Uterus (tissue), 4 donors: ENCODE data around the gene GPATCH3. TPM values are rescaled to one million over a fixed set of nuclear protein-coding genes. Genes with fewer than 3 reads are reported as not detected.
"Not testable (repeated sequence)": the region's sequence is repeated elsewhere in the genome, so short reads cannot be mapped to it uniquely, and the experiment has no call there.

Source experiments
- DNase-seq, 2 donors: peaks; one replicate each; pipeline ENCODE4 v3.0.0-alpha.2; 2019 to 2020
- H3K27ac ChIP-seq, 2 donors: fragments of 200-600 bp; sonication (generic); 1 replicate in 1 of 2; 2 replicates in 1 of 2; pipeline ENCODE4 v1.5.1; 2016 to 2018
- H3K27me3 ChIP-seq, 2 donors: fragments of 200-600 bp; sonication (generic); one replicate each; pipeline ENCODE4 v1.5.1; 2018 to 2019; ENCODE audit warnings: control low read depth in 1 of 2
- H3K36me3 ChIP-seq, 2 donors: fragments of 200-600 bp; sonication (generic); one replicate each; pipeline ENCODE4 v1.5.1; 2019; ENCODE audit warnings: control low read depth in 1 of 2
- H3K4me1 ChIP-seq, 2 donors: fragments of 200-600 bp; sonication (generic); one replicate each; pipeline ENCODE4 v1.5.1; 2018 to 2019; ENCODE audit warnings: control low read depth in 1 of 2
- H3K4me3 ChIP-seq, 2 donors: fragments of 200-600 bp; sonication (generic); 1 replicate in 1 of 2; 2 replicates in 1 of 2; pipeline ENCODE4 v1.5.1; 2018 to 2019; ENCODE audit warnings: mild to moderate bottlenecking in 1 of 2
- H3K9me3 ChIP-seq, 2 donors: fragments of 200-600 bp; sonication (generic); one replicate each; pipeline ENCODE4 v1.5.1; 2019; ENCODE audit warnings: control low read depth in 1 of 2
- POLR2A ChIP-seq, 2 donors: fragments of 450-650 bp; IDR thresholded peaks; one replicate each; pipeline ENCODE4 v1.6.1; 2016; ENCODE audit warnings: antibody characterized with exemption in 2 of 2, mild to moderate bottlenecking in 1 of 2, moderate library complexity in 1 of 2
- intact Hi-C: fragments of 100-400 bp; cut with DNase I; formaldehyde crosslinking; loops from one replicate; pipeline ENCODE4 v1.15.1; 2023; ENCODE audit warnings: low total_unique reads
- total RNA-seq, 4 donors: library from RNA; depleted of rRNA in 3 of 4; stranded (reverse); fragments of >200 nt in 3 of 4; gene quantifications; one replicate each; pipeline versions ENCODE4 v1.1.0 to v1.2.4, GENCODE V29; 2014 to 2023
- TF ChIP-seq, protein P1 (sequence below), 4 experiments: fragments of 200-600 bp in 2 of 4; fragments of 450-650 bp in 2 of 4; sonication (generic) in 2 of 4; IDR thresholded peaks; one replicate each; pipeline ENCODE4 v1.5.1; 2016 to 2019; ENCODE audit warnings: antibody characterized with exemption in 4 of 4, mild to moderate bottlenecking in 2 of 4, moderate library complexity in 1 of 4
- donor health status: DM: yes; HTN: yes; CAD: no.

GPATCH3 gene, protein sequence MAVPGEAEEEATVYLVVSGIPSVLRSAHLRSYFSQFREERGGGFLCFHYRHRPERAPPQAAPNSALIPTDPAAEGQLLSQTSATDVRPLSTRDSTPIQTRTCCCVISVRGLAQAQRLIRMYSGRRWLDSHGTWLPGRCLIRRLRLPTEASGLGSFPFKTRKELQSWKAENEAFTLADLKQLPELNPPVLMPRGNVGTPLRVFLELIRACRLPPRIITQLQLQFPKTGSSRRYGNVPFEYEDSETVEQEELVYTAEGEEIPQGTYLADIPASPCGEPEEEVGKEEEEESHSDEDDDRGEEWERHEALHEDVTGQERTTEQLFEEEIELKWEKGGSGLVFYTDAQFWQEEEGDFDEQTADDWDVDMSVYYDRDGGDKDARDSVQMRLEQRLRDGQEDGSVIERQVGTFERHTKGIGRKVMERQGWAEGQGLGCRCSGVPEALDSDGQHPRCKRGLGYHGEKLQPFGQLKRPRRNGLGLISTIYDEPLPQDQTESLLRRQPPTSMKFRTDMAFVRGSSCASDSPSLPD
- 10 to 100 TPM in 2 of 4 donors, 1 to 10 TPM in 2; 1.3 to 15.9 (median 7.0) TPM for total RNA-seq

DNA sequence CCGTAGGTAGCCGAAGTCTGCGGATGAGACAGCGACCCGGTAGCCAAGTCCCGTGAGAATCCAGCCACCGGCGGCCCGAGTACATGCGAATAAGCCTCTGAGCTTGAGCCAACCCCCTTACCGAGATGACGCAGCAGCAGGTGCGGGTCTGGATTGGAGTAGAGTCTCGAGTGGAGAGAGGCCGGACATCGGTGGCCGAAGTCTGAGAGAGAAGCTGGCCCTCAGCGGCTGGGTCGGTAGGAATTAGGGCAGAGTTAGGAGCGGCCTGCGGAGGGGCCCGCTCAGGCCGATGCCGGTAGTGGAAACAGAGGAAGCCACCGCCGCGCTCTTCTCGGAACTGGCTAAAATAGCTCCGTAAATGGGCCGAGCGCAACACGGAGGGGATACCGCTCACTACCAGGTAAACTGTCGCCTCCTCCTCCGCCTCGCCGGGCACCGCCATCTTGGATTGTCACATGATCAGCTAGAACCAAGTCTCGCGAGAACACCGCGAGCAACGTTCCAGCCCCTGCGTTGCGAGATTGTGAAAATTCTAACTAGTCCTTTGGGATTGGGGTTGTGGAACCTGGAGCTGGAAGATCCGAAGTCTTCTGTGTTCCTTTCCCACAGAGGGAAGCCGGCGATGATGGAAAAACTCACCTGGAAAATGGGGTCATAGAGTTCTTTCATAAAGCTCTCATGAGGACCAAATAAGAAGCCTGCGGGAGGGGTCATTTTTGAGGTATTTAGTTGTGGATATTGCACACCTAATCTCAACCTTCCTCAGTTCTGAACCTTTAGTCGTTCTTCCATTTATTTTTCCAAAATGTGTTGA lies at the start of gene GPATCH3:
Gene GPATCH3, minus strand, starts transcription at position 467 of the 814 bp plus-strand sequence. Its CDS starts 25 bp downstream, at position 442.
- DNase-seq = peak; percentile 93 to 94
- Histone ChIP-seq H3K4me3 (peak within 1 kb of the TSS; percentile 77), H3K4me1 (no peaks in the 10 kb centered on the region), H3K9me3 (no peaks in the 10 kb centered on the region), H3K27ac (peak within 1 kb of the TSS; percentile 80 to 89), H3K36me3 (no peaks in the 10 kb centered on the region), H3K27me3 (no peaks in the 10 kb centered on the region)
- TF ChIP-seq, protein P1, sequence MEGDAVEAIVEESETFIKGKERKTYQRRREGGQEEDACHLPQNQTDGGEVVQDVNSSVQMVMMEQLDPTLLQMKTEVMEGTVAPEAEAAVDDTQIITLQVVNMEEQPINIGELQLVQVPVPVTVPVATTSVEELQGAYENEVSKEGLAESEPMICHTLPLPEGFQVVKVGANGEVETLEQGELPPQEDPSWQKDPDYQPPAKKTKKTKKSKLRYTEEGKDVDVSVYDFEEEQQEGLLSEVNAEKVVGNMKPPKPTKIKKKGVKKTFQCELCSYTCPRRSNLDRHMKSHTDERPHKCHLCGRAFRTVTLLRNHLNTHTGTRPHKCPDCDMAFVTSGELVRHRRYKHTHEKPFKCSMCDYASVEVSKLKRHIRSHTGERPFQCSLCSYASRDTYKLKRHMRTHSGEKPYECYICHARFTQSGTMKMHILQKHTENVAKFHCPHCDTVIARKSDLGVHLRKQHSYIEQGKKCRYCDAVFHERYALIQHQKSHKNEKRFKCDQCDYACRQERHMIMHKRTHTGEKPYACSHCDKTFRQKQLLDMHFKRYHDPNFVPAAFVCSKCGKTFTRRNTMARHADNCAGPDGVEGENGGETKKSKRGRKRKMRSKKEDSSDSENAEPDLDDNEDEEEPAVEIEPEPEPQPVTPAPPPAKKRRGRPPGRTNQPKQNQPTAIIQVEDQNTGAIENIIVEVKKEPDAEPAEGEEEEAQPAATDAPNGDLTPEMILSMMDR (IDR thresholded peaks at IDR 0.05) = no peak
- TF ChIP-seq POLR2A (IDR thresholded peaks at IDR 0.05) = peak in 1 of 2 donors; percentile 43
- intact Hi-C loops = no loop called here

DNA sequence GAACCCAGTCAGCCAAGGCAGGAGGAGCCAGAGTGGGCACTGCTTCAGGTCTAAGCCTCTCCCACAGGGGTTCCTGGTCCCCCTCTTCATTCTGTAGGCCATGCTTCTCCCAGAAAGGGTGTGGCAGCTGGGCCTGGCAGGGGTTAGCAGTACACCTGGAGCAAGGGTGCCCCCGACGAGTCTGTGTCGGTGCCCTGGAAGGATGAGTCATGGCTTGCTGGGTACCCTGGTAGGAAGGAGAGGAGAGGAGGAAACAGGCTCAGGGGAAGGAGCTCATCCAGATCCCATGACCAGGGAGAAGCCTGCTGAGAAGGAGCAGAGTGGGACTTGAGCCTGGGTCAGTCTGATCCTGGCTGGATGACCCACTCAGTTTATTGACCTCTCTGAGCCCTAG lies 49.7 kb upstream of the GPATCH3 start:
- TF ChIP-seq, protein P1 (IDR thresholded peaks at IDR 0.05) = no peak
- no peak for TF ChIP-seq POLR2A (IDR thresholded peaks at IDR 0.05)

DNA sequence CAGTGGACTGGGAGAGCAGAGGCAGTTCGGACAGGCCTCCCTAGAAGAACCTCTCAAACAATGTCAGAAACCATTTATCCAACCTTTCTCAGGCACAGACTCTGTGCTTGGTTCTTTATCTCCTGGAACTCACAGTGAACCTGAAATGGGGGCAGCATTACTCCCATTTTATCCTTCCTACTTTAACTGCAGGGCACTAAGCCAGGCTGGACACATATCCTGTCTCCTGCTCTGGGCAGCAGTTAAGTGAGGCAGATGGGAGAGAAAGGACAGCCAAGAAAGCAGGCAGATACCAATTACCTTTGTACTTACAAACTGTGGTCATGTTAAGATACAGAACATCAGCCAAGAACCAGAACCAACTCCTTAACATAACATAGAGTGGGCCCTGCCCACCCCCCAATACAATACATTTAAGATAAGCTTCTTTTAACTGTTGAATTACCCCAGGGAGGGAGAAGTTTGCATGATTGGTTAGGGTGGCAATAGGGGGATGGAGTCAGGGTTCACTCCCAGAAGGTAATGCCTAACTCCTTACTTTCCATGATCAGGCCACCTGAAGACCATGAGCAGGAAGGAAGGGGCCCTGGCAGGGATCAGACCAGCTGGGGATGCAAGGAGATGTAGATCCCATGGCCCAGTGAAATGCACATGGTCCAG lies 49.1 kb upstream of the GPATCH3 start:
- Histone ChIP-seq H3K4me1 (no peaks in the 10 kb centered on the region), H3K9me3 (no peaks in the 10 kb centered on the region), H3K36me3 (no peaks in the 10 kb centered on the region), H3K4me3 (no peak overlapping the region), H3K27ac (no peak overlapping the region), H3K27me3 (no peaks in the 10 kb centered on the region)
- DNase-seq = no peak
- intact Hi-C loops = no loop called here
- TF ChIP-seq, protein P1 (IDR thresholded peaks at IDR 0.05) = no peak
- no peak for TF ChIP-seq POLR2A (IDR thresholded peaks at IDR 0.05)

More for the DNA sequence above, 49.7 kb upstream of the GPATCH3 start:
- H3K4me3 ChIP-seq = no peak overlapping the region
- intact Hi-C loops = no loop called here
- H3K9me3 ChIP-seq = no peaks in the 10 kb centered on the region
- DNase-seq = no peak
- H3K36me3 ChIP-seq = no peaks in the 10 kb centered on the region
- H3K27me3 ChIP-seq = no peaks in the 10 kb centered on the region
- H3K27ac ChIP-seq = no peak overlapping the region
- no peaks in the 10 kb centered on the region for H3K4me1 ChIP-seq

DNA sequence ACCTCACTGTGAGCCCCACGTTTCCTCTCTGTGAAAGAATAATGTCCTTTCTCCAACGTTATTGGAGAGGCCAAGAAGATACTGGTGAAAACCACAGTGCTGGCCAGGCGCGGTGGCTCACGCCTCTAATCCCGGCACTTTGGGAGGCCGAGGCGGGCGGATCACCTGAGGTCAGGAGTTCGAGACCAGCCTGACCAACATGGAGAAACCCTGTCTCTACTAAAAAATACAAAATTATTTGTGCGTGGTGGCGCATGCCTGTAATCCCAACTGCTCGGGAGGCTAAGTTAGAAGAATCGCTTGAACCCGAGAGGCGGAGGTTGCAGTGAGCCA lies 48.4 kb upstream of the GPATCH3 start:
- intact Hi-C loops, DNase-seq, H3K4me1 ChIP-seq, H3K9me3 ChIP-seq, H3K27me3 ChIP-seq, H3K36me3 ChIP-seq, H3K27ac ChIP-seq, H3K4me3 ChIP-seq: not testable (repeated sequence)

DNA sequence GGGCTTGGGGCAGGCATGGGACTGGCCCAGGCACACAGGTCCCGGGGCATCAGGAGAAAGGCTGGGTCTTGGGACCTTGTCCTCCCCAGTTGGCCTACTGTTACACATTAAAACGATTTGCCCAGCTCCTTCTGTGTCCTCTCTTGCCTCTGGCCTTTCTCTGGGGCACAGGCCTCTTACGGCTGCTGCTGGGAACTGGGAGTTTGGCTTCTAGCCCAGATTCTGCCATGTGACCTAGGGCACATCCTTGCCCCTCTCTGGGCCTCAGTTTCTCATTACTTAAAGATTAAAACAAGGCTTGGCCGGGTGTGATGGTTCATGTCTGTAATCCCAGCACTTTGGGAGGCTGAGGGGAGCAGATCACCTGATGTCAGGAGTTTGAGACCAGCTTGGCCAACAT lies 46.0 kb upstream of the GPATCH3 start:
- H3K4me1 ChIP-seq = no peaks in the 10 kb centered on the region
- H3K36me3 ChIP-seq = no peaks in the 10 kb centered on the region
- H3K4me3 ChIP-seq = no peak overlapping the region
- no peaks in the 10 kb centered on the region for H3K9me3 ChIP-seq
- DNase-seq = no peak
- H3K27ac ChIP-seq = no peak overlapping the region
- TF ChIP-seq, protein P1 (IDR thresholded peaks at IDR 0.05) = no peak
- TF ChIP-seq POLR2A (IDR thresholded peaks at IDR 0.05) = no peak
- H3K27me3 ChIP-seq = no peaks in the 10 kb centered on the region
- intact Hi-C loops = no loop called here
